CD4-positive, alpha-beta T cell treated with Interleukin-6 for 4 hours (primary cell): ENCODE measurements around the gene LSM3.

Source experiments
- DNase-seq: peaks from one replicate; pipeline ENCODE4 v3.0.0-alpha.2; 2020; ENCODE audit warnings: mixed read lengths

LSM3 gene

GRCh38 chr3:14242490-14243311, 64.1 kb downstream of the LSM3 start:
- DNase-seq: no peak

GRCh38 chr3:14243782-14244181, 65.2 kb downstream of the LSM3 start:
- no peak for DNase-seq

GRCh38 chr3:14244521-14245247, 66.1 kb downstream of the LSM3 start:
- no peak for DNase-seq

- no peak for DNase-seq
Observed at GRCh38 chr3:14245248-14245639, 66.6 kb downstream of the LSM3 start.

- no peak for DNase-seq
Observed at GRCh38 chr3:14245822-14246221, 67.2 kb downstream of the LSM3 start.

GRCh38 chr3:14246414-14246813, 67.8 kb downstream of the LSM3 start:
- DNase-seq: no peak

GRCh38 chr3:14248477-14248848, 69.8 kb downstream of the LSM3 start:
- no peak for DNase-seq

GRCh38 chr3:14248849-14249523, 70.4 kb downstream of the LSM3 start:
- no peak for DNase-seq
